22Rv1 (cell line): ENCODE data around the gene CAD.

Source experiments
- CTCF ChIP-seq: fragments of 450-650 bp; IDR thresholded peaks from 2 replicates; pipeline ENCODE4 v1.5.1; 2017; ENCODE audit warnings: mild to moderate bottlenecking
- ZFX ChIP-seq: fragments of 450-650 bp; IDR thresholded peaks from 2 replicates; pipeline ENCODE4 v1.6.1; 2017; ENCODE audit warnings: antibody characterized with exemption, borderline replicate concordance

- TF ChIP-seq CTCF: peak; percentile 56
- no peak for TF ChIP-seq ZFX
These were observed 32.9 kb downstream of the CAD start for GRCh38 chr2:27249891-27250651.
